ENCODE results near the gene ADAMTS15. TPM values are rescaled to one million over a fixed set of nuclear protein-coding genes. Genes with fewer than 3 reads are reported as not detected.
A peak's percentile ranks its signal among the peaks of the same experiment; 100 is the strongest.

ADAMTS15 gene
- total RNA-seq, 1 donor from 2014 or later = 1.2 TPM

DNA sequence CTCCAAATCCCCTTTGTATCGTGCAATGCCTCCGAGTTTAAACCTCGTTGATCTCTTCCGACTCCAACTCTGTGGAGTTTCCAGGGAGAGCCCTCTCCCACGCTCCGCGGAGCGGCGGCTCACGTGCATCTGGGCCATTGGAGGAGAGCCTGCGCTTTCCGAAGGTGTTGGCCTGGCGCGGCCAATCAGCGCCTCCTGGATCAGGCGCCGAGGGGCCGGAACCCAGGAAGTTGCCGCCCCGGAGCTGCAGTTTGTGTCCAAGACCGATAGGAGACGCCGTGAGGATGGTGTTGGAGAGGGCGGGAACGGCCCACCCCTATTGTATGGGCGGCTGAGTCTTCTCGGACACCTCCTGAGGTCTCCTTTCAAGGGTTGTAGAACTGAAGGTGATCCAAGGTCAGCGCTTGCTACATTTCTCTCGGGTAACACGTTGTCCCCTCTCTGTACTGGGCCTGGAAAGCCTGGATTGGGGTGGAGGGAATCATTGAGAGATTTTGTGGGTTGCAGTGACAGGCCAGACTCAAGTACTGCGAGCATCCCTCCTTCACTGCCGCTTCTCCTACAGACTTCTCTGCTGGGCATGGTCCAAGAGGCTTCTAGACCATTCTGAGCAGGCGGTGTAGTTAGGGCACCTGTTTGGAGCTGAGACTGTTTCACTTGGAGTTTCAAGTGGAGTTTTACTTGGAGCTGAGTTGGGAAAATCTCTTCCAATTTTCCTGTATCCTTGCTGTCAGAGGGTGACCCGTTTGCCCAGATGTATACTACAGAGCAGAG, 1.7 kb downstream of the ADAMTS15 start:
- H3K4me3 Mint-ChIP-seq (ENCODE audit: low read depth) = peak overlapping the region; percentile 77
- peaks cover 5% of the 10 kb centered on the region for H3K4me1 Mint-ChIP-seq (ENCODE audit: low read depth)
- DNase-seq (ENCODE audit: low spot score, unreplicated experiment) = peak; percentile 53
- H3K36me3 Mint-ChIP-seq (ENCODE audit: insufficient read depth) = no peaks in the 10 kb centered on the region
- no peaks in the 10 kb centered on the region for H3K9me3 Mint-ChIP-seq (ENCODE audit: low read depth)
- peaks cover 71% of the 10 kb centered on the region for H3K27me3 Mint-ChIP-seq
- no peak overlapping the region for H3K27ac Mint-ChIP-seq
- peak; percentile 52 for TF ChIP-seq CTCF (IDR thresholded peaks at IDR 0.05; ENCODE audit: unreplicated experiment)

DNA sequence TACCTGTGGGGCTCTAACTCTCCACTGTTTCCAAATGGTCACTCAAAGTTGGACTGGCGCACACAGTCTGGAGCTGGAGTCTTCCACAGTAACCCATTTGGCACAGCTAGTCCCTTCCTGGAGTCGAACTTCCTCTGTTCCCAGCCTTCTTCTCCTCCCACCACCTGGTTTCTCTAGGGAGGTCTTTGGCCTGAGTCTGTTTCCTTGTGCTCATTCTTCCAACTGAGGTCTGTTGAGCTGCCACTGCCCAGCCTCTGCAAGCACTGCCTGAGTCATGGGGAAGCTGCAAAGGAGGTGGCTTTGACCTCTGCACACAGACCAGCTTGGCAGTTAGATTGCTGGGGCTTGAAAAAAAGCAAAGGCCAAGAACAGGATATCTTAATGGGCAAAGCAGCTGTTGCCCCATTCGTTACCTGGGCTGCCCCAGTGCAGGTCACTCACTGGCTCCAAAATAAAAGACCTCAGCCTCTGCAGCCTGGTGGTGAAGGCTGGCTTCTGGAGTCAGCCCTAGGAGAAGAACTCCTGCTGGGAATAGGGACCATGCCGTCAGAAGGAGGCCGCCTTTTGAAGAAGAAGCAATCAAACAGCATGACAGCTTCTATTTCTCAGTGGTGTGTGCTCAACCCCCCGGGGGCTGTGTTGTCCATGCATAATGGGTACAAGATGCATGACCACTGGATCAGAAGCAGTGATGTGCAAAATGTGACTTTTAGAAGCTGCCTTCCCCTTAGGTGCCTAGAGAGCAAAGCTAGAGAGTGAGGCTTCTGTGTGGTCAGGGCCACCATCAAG, 3.0 kb downstream of the ADAMTS15 start:
- Mint-ChIP-seq H3K27me3 (peaks cover 73% of the 10 kb centered on the region), H3K36me3 (ENCODE audit: insufficient read depth) (no peaks in the 10 kb centered on the region), H3K4me1 (ENCODE audit: low read depth) (peaks cover 5% of the 10 kb centered on the region), H3K9me3 (ENCODE audit: low read depth) (no peaks in the 10 kb centered on the region), H3K27ac (no peak overlapping the region), H3K4me3 (ENCODE audit: low read depth) (no peak overlapping the region)
- DNase-seq (ENCODE audit: low spot score, unreplicated experiment) = no peak
- no peak for TF ChIP-seq CTCF (IDR thresholded peaks at IDR 0.05; ENCODE audit: unreplicated experiment)

DNA sequence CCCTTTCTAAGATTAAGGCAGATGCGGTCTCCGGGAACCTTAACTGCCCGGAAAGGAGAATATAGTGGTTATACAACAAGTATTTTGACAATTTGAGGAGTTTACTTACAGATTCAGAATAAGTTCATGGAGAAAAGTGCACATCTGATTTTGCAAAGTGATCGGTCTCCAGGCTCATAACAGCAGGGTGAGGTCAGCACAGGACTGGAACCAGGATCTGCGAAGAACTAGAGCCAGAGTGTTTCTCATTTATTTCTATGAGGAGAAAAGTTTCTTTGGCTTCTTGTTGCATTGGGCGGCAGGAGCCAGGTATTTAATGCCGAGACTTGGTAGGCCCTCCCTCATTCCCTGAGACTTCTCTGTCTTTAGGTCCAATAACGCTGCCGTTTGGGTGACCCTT, 3.7 kb downstream of the ADAMTS15 start:
- Mint-ChIP-seq H3K4me1 (ENCODE audit: low read depth) (peaks cover 5% of the 10 kb centered on the region), H3K27me3 (peaks cover 67% of the 10 kb centered on the region), H3K27ac (no peak overlapping the region), H3K9me3 (ENCODE audit: low read depth) (no peaks in the 10 kb centered on the region), H3K36me3 (ENCODE audit: insufficient read depth) (no peaks in the 10 kb centered on the region), H3K4me3 (ENCODE audit: low read depth) (no peak overlapping the region)
- no peak for DNase-seq (ENCODE audit: low spot score, unreplicated experiment)
- no peak for TF ChIP-seq CTCF (IDR thresholded peaks at IDR 0.05; ENCODE audit: unreplicated experiment)

GRCh38 chr11:130452940-130453339, 4.5 kb downstream of the ADAMTS15 start:
- H3K27ac Mint-ChIP-seq = no peak overlapping the region
- no peaks in the 10 kb centered on the region for H3K9me3 Mint-ChIP-seq (ENCODE audit: low read depth)
- DNase-seq (ENCODE audit: low spot score, unreplicated experiment) = no peak
- H3K36me3 Mint-ChIP-seq (ENCODE audit: insufficient read depth) = no peaks in the 10 kb centered on the region
- peaks cover 5% of the 10 kb centered on the region for H3K4me1 Mint-ChIP-seq (ENCODE audit: low read depth)
- no peak for TF ChIP-seq CTCF (IDR thresholded peaks at IDR 0.05; ENCODE audit: unreplicated experiment)
- H3K27me3 Mint-ChIP-seq = peaks cover 68% of the 10 kb centered on the region
- H3K4me3 Mint-ChIP-seq (ENCODE audit: low read depth) = no peak overlapping the region

GRCh38 chr11:130454491-130455252, 6.2 kb downstream of the ADAMTS15 start:
- Mint-ChIP-seq H3K27me3 (peaks cover 62% of the 10 kb centered on the region), H3K4me3 (ENCODE audit: low read depth) (no peak overlapping the region), H3K4me1 (ENCODE audit: low read depth) (peaks cover 3% of the 10 kb centered on the region), H3K36me3 (ENCODE audit: insufficient read depth) (no peaks in the 10 kb centered on the region), H3K27ac (no peak overlapping the region), H3K9me3 (ENCODE audit: low read depth) (no peaks in the 10 kb centered on the region)
- no peak for TF ChIP-seq CTCF (IDR thresholded peaks at IDR 0.05; ENCODE audit: unreplicated experiment)
- DNase-seq (ENCODE audit: low spot score, unreplicated experiment) = no peak
